PC-9 (cell line): ENCODE results near the gene CDO1. TPM values are rescaled to one million over a fixed set of nuclear protein-coding genes. Genes with fewer than 3 reads are reported as not detected.

Experiments
- BruUV-seq: library from RNA; stranded (reverse); fragments of 400-500 nt; replicated peaks from 2 replicates; lab custom pipeline; 2021; lab: Mats Ljungman, UMichigan
- CTCF ChIA-PET: fragments of 300-600 bp; sonication (Branson Sonifier 250); formaldehyde crosslinking; loops from one replicate; lab custom pipeline; 2022; ENCODE audit warnings: antibody characterized with exemption; lab: Charles Lee
- POLR2A ChIA-PET: fragments of 300-600 bp; sonication (Branson Sonifier 250); formaldehyde crosslinking; loops from one replicate; lab custom pipeline; 2022; ENCODE audit warnings: antibody characterized with exemption; ENCODE audit not compliant: unreplicated experiment; lab: Charles Lee
- DNase-seq, 2 experiments: peaks; one replicate each; pipeline versions ENCODE4 v3.0.0 to v3.0.0-alpha.2; 2015 to 2022; ENCODE audit warnings: mixed read lengths in 1 of 2
- H2AFZ ChIP-seq: fragments of 200-600 bp; sonication (generic); 2 replicates; pipeline ENCODE4 v1.8.1; 2017; ENCODE audit warnings: antibody characterized with exemption
- H3F3A ChIP-seq: fragments of 200-600 bp; sonication (generic); 2 replicates; pipeline ENCODE4 v1.8.1; 2017; ENCODE audit warnings: antibody characterized with exemption, mild to moderate bottlenecking, low read depth; ENCODE audit not compliant: insufficient read depth
- H3K27ac ChIP-seq: fragments of 200-600 bp; sonication (generic); 2 replicates; pipeline ENCODE4 v1.6.1; 2016; ENCODE audit warnings: mixed run types
- H3K27me3 ChIP-seq: fragments of 200-600 bp; sonication (generic); 2 replicates; pipeline ENCODE4 v1.6.1; 2016; ENCODE audit warnings: low read depth, mixed run types; ENCODE audit not compliant: insufficient read depth
- H3K36me3 ChIP-seq: fragments of 200-600 bp; sonication (generic); 2 replicates; pipeline ENCODE4 v1.6.1; 2016; ENCODE audit warnings: low read depth, mixed run types
- H3K4me1 ChIP-seq: fragments of 200-600 bp; sonication (generic); replicated peaks from 2 replicates; pipeline ENCODE4 v1.6.1; 2016; ENCODE audit warnings: mixed run types; ENCODE audit not compliant: insufficient read depth
- H3K4me2 ChIP-seq: fragments of 200-600 bp; sonication (generic); 2 replicates; pipeline ENCODE4 v1.6.1; 2017; ENCODE audit warnings: mixed run types
- H3K4me3 ChIP-seq: fragments of 200-600 bp; sonication (generic); 2 replicates; pipeline ENCODE4 v1.6.1; 2016; ENCODE audit warnings: mixed run types
- H3K79me2 ChIP-seq: fragments of 200-600 bp; sonication (generic); 2 replicates; pipeline ENCODE4 v1.6.1; 2017; ENCODE audit warnings: low read depth, mixed run types
- H3K9me2 ChIP-seq: fragments of 200-600 bp; sonication (generic); 2 replicates; pipeline ENCODE4 v1.8.1; 2017; ENCODE audit warnings: mild to moderate bottlenecking; ENCODE audit not compliant: insufficient read depth
- H3K9me3 ChIP-seq: fragments of 200-600 bp; sonication (generic); 2 replicates; pipeline ENCODE4 v1.8.1; 2016; ENCODE audit warnings: low read depth; ENCODE audit not compliant: insufficient read depth
- H4K20me1 ChIP-seq: fragments of 200-600 bp; sonication (generic); 2 replicates; pipeline ENCODE4 v1.8.1; 2017; ENCODE audit not compliant: insufficient read depth
- CTCF ChIP-seq: fragments of 200-600 bp; sonication (generic); conservative IDR thresholded peaks from 2 replicates; pipeline ENCODE4 v1.6.1; 2017; ENCODE audit warnings: mixed run types, antibody characterized with exemption, mild to moderate bottlenecking, moderate library complexity
- EZH2 ChIP-seq: fragments of 200-600 bp; sonication (generic); IDR thresholded peaks from 2 replicates; pipeline ENCODE4 v1.8.0; 2017; ENCODE audit warnings: antibody characterized with exemption, low read depth
- intact Hi-C: fragments of 100-400 bp; cut with micrococcal nuclease; formaldehyde crosslinking; loops from one replicate; pipeline ENCODE4 v1.10.0; 2022; ENCODE audit not compliant: unreplicated experiment
- total RNA-seq: library from RNA; stranded (reverse); gene quantifications from 2 replicates; pipeline ENCODE4 v1.2.3, GENCODE V29; 2021

CDO1 gene
- total RNA-seq, 1 experiment from 2014 or later = not detected

- peaks cover 5% of the 10 kb centered on the region; the same call in 1 of the 2 replicates for H3K79me2 ChIP-seq
- BruUV-seq = no TSS peak
- H3K27me3 ChIP-seq = no peaks in the 10 kb centered on the region
- no peak overlapping the region for H2AFZ ChIP-seq
- H4K20me1 ChIP-seq = no peaks in the 10 kb centered on the region; the same call in none of the 2 replicates
- intact Hi-C loops = no loop called here
- no peak for TF ChIP-seq EZH2
- TF ChIP-seq CTCF = no peak
- no peaks in the 10 kb centered on the region for H3K36me3 ChIP-seq
- no peak overlapping the region for H3K4me3 ChIP-seq
- H3K4me2 ChIP-seq = peak overlapping the region; percentile 49
- no peaks in the 10 kb centered on the region for H3K9me3 ChIP-seq
- CTCF ChIA-PET = no interaction called here
- POLR2A ChIA-PET = no interaction called here
- H3K27ac ChIP-seq = peak overlapping the region; percentile 51
- peak in 1 of 2 experiments; percentile 91 for DNase-seq
- peaks cover 14% of the 10 kb centered on the region; the same call in 1 of the 2 replicates for H3F3A ChIP-seq
- H3K9me2 ChIP-seq = no peaks in the 10 kb centered on the region
- H3K4me1 ChIP-seq = peaks cover 26% of the 10 kb centered on the region
Measured at GRCh38 chr5:115857626-115858349, 41.3 kb upstream of the CDO1 start.

GRCh38 chr5:115857057-115857479 lies 40.6 kb upstream of the CDO1 start:
- POLR2A ChIA-PET = no interaction called here
- Histone ChIP-seq H3F3A (peaks cover 14% of the 10 kb centered on the region; the same call in 1 of the 2 replicates), H3K4me1 (peaks cover 26% of the 10 kb centered on the region), H3K79me2 (peaks cover 5% of the 10 kb centered on the region; the same call in 1 of the 2 replicates), H3K27ac (peak overlapping the region; percentile 51), H3K27me3 (no peaks in the 10 kb centered on the region), H2AFZ (no peak overlapping the region), H3K4me2 (peak overlapping the region; percentile 49), H4K20me1 (no peaks in the 10 kb centered on the region; the same call in none of the 2 replicates), H3K9me3 (no peaks in the 10 kb centered on the region), H3K9me2 (no peaks in the 10 kb centered on the region), H3K4me3 (no peak overlapping the region), H3K36me3 (no peaks in the 10 kb centered on the region)
- CTCF ChIA-PET = no interaction called here
- no peak for TF ChIP-seq CTCF
- TF ChIP-seq EZH2 = no peak
- intact Hi-C loops = no loop called here
- no peak for DNase-seq
- BruUV-seq = no TSS peak

- H4K20me1 ChIP-seq = no peaks in the 10 kb centered on the region; the same call in none of the 2 replicates
- no peak overlapping the region for H3K4me3 ChIP-seq
- no peak overlapping the region for H3K4me2 ChIP-seq
- no peaks in the 10 kb centered on the region for H3K9me2 ChIP-seq
- H3K4me1 ChIP-seq = peaks cover 26% of the 10 kb centered on the region
- no peak overlapping the region for H2AFZ ChIP-seq
- H3K79me2 ChIP-seq = peaks cover 5% of the 10 kb centered on the region; the same call in 1 of the 2 replicates
- peaks cover 14% of the 10 kb centered on the region; the same call in 1 of the 2 replicates for H3F3A ChIP-seq
- no peak overlapping the region for H3K27ac ChIP-seq
- no peaks in the 10 kb centered on the region for H3K36me3 ChIP-seq
- TF ChIP-seq CTCF (no peak), EZH2 (no peak)
- ChIA-PET POLR2A (no interaction called here), CTCF (interaction anchor here (0.7 kb wide), 1 partner anchor 252 kb away, joined by 3 read pairs; no protein-coding TSS in a partner anchor)
- intact Hi-C loops = no loop called here
- H3K9me3 ChIP-seq = no peaks in the 10 kb centered on the region
- no peaks in the 10 kb centered on the region for H3K27me3 ChIP-seq
- DNase-seq = no peak
- BruUV-seq = no TSS peak
Measured at GRCh38 chr5:115855959-115856358, 39.5 kb upstream of the CDO1 start.
